Breast epithelium (tissue), 4 donors: ENCODE data around the gene GSTO2. TPM values are rescaled to one million over a fixed set of nuclear protein-coding genes. Genes with fewer than 3 reads are reported as not detected.

Source experiments
- DNase-seq, 2 donors: peaks; one replicate each; pipeline ENCODE4 v3.0.0-alpha.2; 2019; ENCODE audit warnings: low spot score in 2 of 2
- H3K27ac ChIP-seq, 2 donors: fragments of 200-600 bp; sonication (generic) in 1 of 2; one replicate each; pipeline ENCODE4 v1.5.1; 2016 to 2019; ENCODE audit warnings: mild to moderate bottlenecking in 1 of 2
- H3K27me3 ChIP-seq, 2 donors: fragments of 200-600 bp; sonication (generic) in 1 of 2; one replicate each; pipeline versions ENCODE4 v1.5.1 to v1.6.0; 2017 to 2019; ENCODE audit warnings: control low read depth in 1 of 2, mild to moderate bottlenecking in 1 of 2
- H3K36me3 ChIP-seq: fragments of 200-600 bp; one replicate; pipeline ENCODE4 v1.5.1; 2019
- H3K4me1 ChIP-seq, 2 donors: fragments of 200-600 bp; sonication (generic); one replicate each; pipeline ENCODE4 v1.5.1; 2016 to 2019; ENCODE audit warnings: control low read depth in 1 of 2
- H3K4me3 ChIP-seq, 3 donors: fragments of 200-600 bp; sonication (generic); 1 replicate in 2 of 3; 2 replicates in 1 of 3; pipeline ENCODE4 v1.5.1; 2016 to 2019; ENCODE audit warnings: mild to moderate bottlenecking in 3 of 3, moderate library complexity in 2 of 3
- H3K9me3 ChIP-seq, 2 donors: fragments of 200-600 bp; sonication (generic) in 1 of 2; one replicate each; pipeline ENCODE4 v1.5.1; 2016 to 2019; ENCODE audit warnings: control low read depth in 1 of 2
- CTCF ChIP-seq, 3 donors: fragments of 450-650 bp; IDR thresholded peaks; one replicate each; pipeline ENCODE4 v1.5.1; 2016 to 2017; ENCODE audit warnings: antibody characterized with exemption in 3 of 3, mild to moderate bottlenecking in 3 of 3, moderate library complexity in 3 of 3
- POLR2A ChIP-seq: fragments of 450-650 bp; IDR thresholded peaks from one replicate; pipeline ENCODE4 v1.6.1; 2016; ENCODE audit warnings: antibody characterized with exemption, mild to moderate bottlenecking, moderate library complexity
- POLR2AphosphoS5 ChIP-seq, 3 donors: sonication (generic); formaldehyde crosslinking; IDR thresholded peaks; one replicate each; pipeline ENCODE4 v1.6.1; 2017; ENCODE audit warnings: antibody characterized with exemption in 3 of 3
- intact Hi-C: fragments of 100-400 bp; cut with DNase I; formaldehyde crosslinking; loops from one replicate; pipeline ENCODE4 v1.15.1; 2023; ENCODE audit warnings: low total_unique reads
- total RNA-seq, 3 donors: library from RNA; depleted of rRNA; stranded (reverse); fragments of >200 nt; gene quantifications; one replicate each; pipeline ENCODE4 v1.1.0, GENCODE V29; 2016

GSTO2 gene
- total RNA-seq, 3 donors from 2014 or later, result 0.48 to 22.5 (median 14.1) TPM

GRCh38 chr10:104328896-104329710 is 60.1 kb downstream of the GSTO2 start:
- no peaks in the 10 kb centered on the region for H3K36me3 ChIP-seq
- peak overlapping the region; percentile 89 to 97 for H3K27ac ChIP-seq
- peaks cover 37 to 47% of the 10 kb centered on the region in 2 donors for H3K4me1 ChIP-seq
- H3K4me3 ChIP-seq, result peak overlapping the region; percentile 3 to 59 (median 27)
- intact Hi-C loops, result no loop called here
- no peaks in the 10 kb centered on the region for H3K27me3 ChIP-seq
- TF ChIP-seq CTCF (IDR thresholded peaks at IDR 0.05) (no peak), POLR2AphosphoS5 (IDR thresholded peaks at IDR 0.05) (peak in 2 of 3 donors; percentile 44 to 85)
- peak; percentile 51 to 65 for DNase-seq
- H3K9me3 ChIP-seq, result no peaks in the 10 kb centered on the region

GRCh38 chr10:104329735-104330134 is 60.8 kb downstream of the GSTO2 start:
- Histone ChIP-seq H3K4me3 (peak overlapping the region in 1 of 3 donors; percentile 59), H3K9me3 (no peaks in the 10 kb centered on the region), H3K4me1 (peaks cover 37 to 47% of the 10 kb centered on the region in 2 donors), H3K27me3 (no peaks in the 10 kb centered on the region), H3K27ac (peak overlapping the region; percentile 89 to 97), H3K36me3 (no peaks in the 10 kb centered on the region)
- DNase-seq, result peak in 1 of 2 donors; percentile 22
- TF ChIP-seq POLR2AphosphoS5 (IDR thresholded peaks at IDR 0.05) (no peak), CTCF (IDR thresholded peaks at IDR 0.05) (no peak), POLR2A (no peak)
- intact Hi-C loops, result no loop called here

GRCh38 chr10:104330168-104331110 is 61.5 kb downstream of the GSTO2 start:
- peak overlapping the region; percentile 89 to 97 for H3K27ac ChIP-seq
- peaks cover 32 to 45% of the 10 kb centered on the region in 2 donors for H3K4me1 ChIP-seq
- no peaks in the 10 kb centered on the region for H3K36me3 ChIP-seq
- peak overlapping the region in 1 of 3 donors; percentile 59 for H3K4me3 ChIP-seq
- no peaks in the 10 kb centered on the region for H3K9me3 ChIP-seq
- DNase-seq, result peak; percentile 52 to 67
- TF ChIP-seq POLR2A (no peak), CTCF (IDR thresholded peaks at IDR 0.05) (no peak), POLR2AphosphoS5 (IDR thresholded peaks at IDR 0.05) (peak; percentile 38 to 65 (median 62))
- H3K27me3 ChIP-seq, result no peaks in the 10 kb centered on the region
- intact Hi-C loops, result no loop called here

GRCh38 chr10:104331208-104331838 is 62.3 kb downstream of the GSTO2 start:
- TF ChIP-seq POLR2A (no peak), CTCF (IDR thresholded peaks at IDR 0.05) (no peak), POLR2AphosphoS5 (IDR thresholded peaks at IDR 0.05) (no peak)
- Histone ChIP-seq H3K36me3 (no peaks in the 10 kb centered on the region), H3K27me3 (no peaks in the 10 kb centered on the region), H3K27ac (peak overlapping the region; percentile 89 to 97), H3K4me1 (peaks cover 34 to 36% of the 10 kb centered on the region in 2 donors), H3K4me3 (peak overlapping the region in 1 of 3 donors; percentile 34), H3K9me3 (no peaks in the 10 kb centered on the region)
- intact Hi-C loops, result no loop called here
- peak in 1 of 2 donors; percentile 33 for DNase-seq
